Measurements from ENCODE around the gene P2RX3. TPM values are rescaled to one million over a fixed set of nuclear protein-coding genes. Genes with fewer than 3 reads are reported as not detected.

Gene P2RX3
- total and polyA plus RNA-seq, 2 of the 8 experiments (the other 6 are each of a cell fraction or from before 2014, with no cell fraction given) = 0.45 to 0.47 TPM

DNA sequence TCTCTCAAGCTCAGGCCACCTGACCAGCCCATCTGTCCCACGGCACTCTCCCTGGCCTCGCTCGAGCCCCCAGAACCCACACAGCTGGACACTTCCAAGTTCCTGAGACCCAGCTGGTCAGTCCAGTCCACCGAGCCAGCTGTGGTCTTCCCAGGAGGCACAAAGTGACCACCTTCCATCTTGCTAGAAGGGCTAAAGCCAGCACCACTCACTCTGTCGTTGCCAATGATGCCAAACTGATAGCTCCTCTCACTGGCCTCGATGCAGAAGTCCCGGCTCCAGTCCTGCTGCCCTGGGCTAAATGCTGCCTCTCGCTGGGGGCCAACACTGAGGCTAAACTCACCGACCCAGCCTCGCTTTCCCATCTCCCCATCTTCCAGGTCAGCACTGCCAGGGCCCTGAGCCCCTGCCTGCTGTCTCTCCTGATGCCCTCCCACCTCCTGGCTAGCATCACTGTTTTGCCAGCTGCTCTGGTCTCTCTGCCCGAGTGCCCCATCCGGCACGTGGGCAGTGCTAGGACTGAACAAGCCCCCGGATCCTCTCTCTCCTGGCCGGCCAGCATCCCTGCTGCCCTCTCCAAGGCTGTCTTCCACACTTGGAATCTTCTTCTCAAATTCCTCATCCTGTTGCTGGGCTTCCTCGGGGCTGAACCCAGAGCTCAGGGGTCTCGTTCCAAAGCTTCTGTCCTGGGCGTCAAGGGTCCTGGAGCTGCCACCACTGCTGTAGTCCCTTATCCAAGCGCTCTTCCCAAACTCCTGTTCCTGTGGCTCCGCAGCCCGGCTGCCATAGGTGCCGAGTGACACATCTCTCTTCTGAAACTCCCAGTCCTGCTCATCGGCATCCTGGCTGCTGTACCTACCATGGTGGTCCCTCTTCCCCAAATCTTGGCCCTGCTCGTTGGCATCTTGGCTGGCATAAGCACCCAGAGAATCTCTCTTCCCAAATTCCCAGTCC is 28.8 kb upstream of the P2RX3 start:
- Histone ChIP-seq H3K23ac (ENCODE audit: insufficient read length) (no peak overlapping the region), H2BK15ac (ENCODE audit: low read length) (no peak overlapping the region), H3K14ac (ENCODE audit: insufficient read length) (no peak overlapping the region), H3K23me2 (ENCODE audit: low read depth, low read length) (peaks cover 4% of the 10 kb centered on the region; the same call in 1 of the 2 replicates), H3K4me1 (replicated peaks in 1 of 4; ENCODE audit: control insufficient read depth in 3 of 4, insufficient read depth in 4 of 4, low read length in 3 of 4) (peaks cover 10 to 25% (median 20%) of the 10 kb centered on the region in 4 experiments), H3K4ac (replicated peaks; ENCODE audit: insufficient read length, low read depth, low read length) (no peak overlapping the region), H4K20me1 (replicated peaks in 1 of 2; ENCODE audit: control insufficient read depth in 1 of 2, insufficient read depth in 2 of 2, low read length in 2 of 2) (peaks cover 6 to 11% of the 10 kb centered on the region in 2 experiments), H4K8ac (ENCODE audit: extremely low read depth, insufficient read depth, low read length) (no peak overlapping the region), H3K9ac (replicated peaks in 1 of 4; ENCODE audit: extremely low read depth in 1 of 4, low read depth in 3 of 4, low read length in 3 of 4) (no peak overlapping the region), H2BK20ac (ENCODE audit: low read length) (no peak overlapping the region), H3K56ac (replicated peaks; ENCODE audit: insufficient read length, low read depth, low read length) (no peak overlapping the region), H2BK5ac (ENCODE audit: low read depth, low read length) (no peak overlapping the region), H2AFZ (ENCODE audit: low read length) (no peak overlapping the region), H3K36me3 (ENCODE audit: control insufficient read depth in 2 of 4, insufficient read depth in 4 of 4, low read length in 3 of 4) (peaks cover 9 to 61% (median 33%) of the 10 kb centered on the region in 4 experiments), H3K79me2 (ENCODE audit: control insufficient read depth in 1 of 2, insufficient read depth in 2 of 2, low read length in 2 of 2) (peaks cover 0 to 58% of the 10 kb centered on the region in 2 experiments; a peak in 2 of 4 replicates), H3K4me3 (ENCODE audit: extremely low read depth in 1 of 4, insufficient read depth in 2 of 4, low read depth in 3 of 4, low read length in 4 of 4) (no peak overlapping the region), H4K91ac (replicated peaks; ENCODE audit: insufficient read length, low read length) (no peak overlapping the region), H3K79me1 (ENCODE audit: low read depth, low read length) (peaks cover 26% of the 10 kb centered on the region), H3K9me3 (ENCODE audit: insufficient read depth in 2 of 2, low read depth in 1 of 2, low read length in 1 of 2) (no peaks in the 10 kb centered on the region), H3K27ac (ENCODE audit: low read depth, low read length) (0 out of 2 replicates have a peak overlapping the region, but pooled peaks have one; percentile 12), H2AK5ac (ENCODE audit: low read depth, low read length) (no peak overlapping the region), H2BK12ac (ENCODE audit: low read depth, low read length) (no peak overlapping the region), H3K18ac (ENCODE audit: extremely low read depth, low read length) (no peak overlapping the region), H4K5ac (ENCODE audit: insufficient read length, low read depth, low read length) (no peak overlapping the region), H3K27me3 (replicated peaks in 1 of 4; ENCODE audit: control insufficient read depth in 3 of 4, extremely low read depth in 1 of 4, insufficient read depth in 3 of 4, low read length in 3 of 4) (no peaks in the 10 kb centered on the region), H2BK120ac (replicated peaks; ENCODE audit: low read depth, low read length) (no peak overlapping the region), H3K4me2 (ENCODE audit: insufficient read depth in 1 of 2, low read depth in 2 of 2, low read length in 2 of 2) (no peak overlapping the region)
- ChIA-PET CTCF (ENCODE audit: partially characterized antibody) (interaction anchor here (0.9 to 3.0 kb wide), 3 partner anchors 12 to 1197 kb away, joined by 3 to 15 read pairs (median 3); no protein-coding TSS in a partner anchor), POLR2A (ENCODE audit: partially characterized antibody) (interaction anchor here (1.4 to 45.7 kb wide), 5 partner anchors 2 to 55 kb away, joined by 3 to 1279 read pairs (median 10); partner anchors contain the start of genes P2RX3, SSRP1 and TNKS1BP1)
- DNase-seq (ENCODE audit: low read depth in 1 of 2, low spot score in 2 of 2) (no peak), FAIRE-seq (no peak)
- 92% methylated on average over 24 of the region's 24 CpGs; no CpG with 5 or more reads in 1 of the 2 experiments for WGBS, 2 experiments (ENCODE audit: extremely low coverage in 1 of 2, insufficient coverage in 1 of 2, insufficient read length in 1 of 2, insufficient replicate concordance in 2 of 2, low coverage in 1 of 2, low lambda C conversion rate in 2 of 2, missing lambda C conversion rate in 1 of 2)
- no peak for TF ChIP-seq SP2 (IDR thresholded peaks at IDR 0.05; ENCODE audit: low read length)
- no peak for TF ChIP-seq RBBP5 (IDR thresholded peaks at IDR 0.05; ENCODE audit: borderline replicate concordance, low read depth, low read length)
- no peak for TF ChIP-seq KDM1A (IDR thresholded peaks at IDR 0.05; ENCODE audit: borderline replicate concordance, low read length)
- no peak for TF ChIP-seq EZH2 (IDR thresholded peaks at IDR 0.05; ENCODE audit: low read depth, low read length, severe bottlenecking)
- TF ChIP-seq CHD2 (IDR thresholded peaks at IDR 0.05; ENCODE audit: low read length) = no peak
- no peak for TF ChIP-seq EGR1 (IDR thresholded peaks at IDR 0.05; ENCODE audit: borderline replicate concordance, low read depth, low read length)

Measured in H1 (cell line).